GM23248 (cell line): ENCODE measurements around the gene PACSIN1. TPM values are rescaled to one million over a fixed set of nuclear protein-coding genes. Genes with fewer than 3 reads are reported as not detected.

ENCODE experiments used
- DNase-seq: peaks from one replicate; pipeline ENCODE4 v3.0.0-alpha.2; 2015
- H2AFZ ChIP-seq: fragments of 200-600 bp; sonication (generic); 2 replicates; pipeline ENCODE4 v1.6.1; 2016; ENCODE audit warnings: antibody characterized with exemption
- H3F3A ChIP-seq: fragments of 200-600 bp; sonication (generic); 2 replicates; pipeline ENCODE4 v1.6.1; 2016; ENCODE audit warnings: mild to moderate bottlenecking, antibody characterized with exemption, mixed run types; ENCODE audit not compliant: insufficient read depth
- H3K27ac ChIP-seq: fragments of 200-600 bp; sonication (generic); 2 replicates; pipeline ENCODE4 v1.5.1; 2016; ENCODE audit warnings: mild to moderate bottlenecking
- H3K27me3 ChIP-seq: fragments of 200-600 bp; sonication (generic); replicated peaks from 2 replicates; pipeline ENCODE4 v1.6.1; 2016; ENCODE audit warnings: mild to moderate bottlenecking; ENCODE audit not compliant: insufficient read depth
- H3K36me3 ChIP-seq: fragments of 200-600 bp; sonication (generic); 2 replicates; pipeline ENCODE4 v1.6.1; 2016; ENCODE audit warnings: low read depth, mild to moderate bottlenecking
- H3K4me1 ChIP-seq: fragments of 200-600 bp; sonication (generic); 2 replicates; pipeline ENCODE4 v1.6.1; 2016; ENCODE audit warnings: mild to moderate bottlenecking; ENCODE audit not compliant: insufficient read depth
- H3K4me2 ChIP-seq: fragments of 200-600 bp; sonication (generic); one replicate; pipeline ENCODE4 v1.6.1; 2016; ENCODE audit warnings: mild to moderate bottlenecking; ENCODE audit not compliant: unreplicated experiment
- H3K4me3 ChIP-seq: fragments of 200-600 bp; sonication (generic); 2 replicates; pipeline ENCODE4 v1.5.1; 2016; ENCODE audit warnings: mild to moderate bottlenecking
- H3K79me2 ChIP-seq: fragments of 200-600 bp; sonication (generic); 2 replicates; pipeline ENCODE4 v1.6.1; 2016; ENCODE audit warnings: mild to moderate bottlenecking; ENCODE audit not compliant: insufficient read depth
- H3K9ac ChIP-seq: fragments of 200-600 bp; sonication (generic); 2 replicates; pipeline ENCODE4 v1.6.1; 2016; ENCODE audit warnings: mild to moderate bottlenecking
- H3K9me2 ChIP-seq: fragments of 200-600 bp; sonication (generic); 2 replicates; pipeline ENCODE4 v1.6.1; 2016; ENCODE audit warnings: mixed run types, mild to moderate bottlenecking, moderate library complexity; ENCODE audit not compliant: insufficient read depth
- H3K9me3 ChIP-seq: fragments of 200-600 bp; sonication (generic); one replicate; pipeline ENCODE4 v1.6.1; 2017; ENCODE audit warnings: low read depth
- H4K20me1 ChIP-seq: fragments of 200-600 bp; sonication (generic); 2 replicates; pipeline ENCODE4 v1.6.0; 2016; ENCODE audit not compliant: insufficient read depth
- EZH2 ChIP-seq: fragments of 200-600 bp; sonication (generic); IDR thresholded peaks from 2 replicates; pipeline ENCODE4 v1.6.1; 2018; ENCODE audit warnings: antibody characterized with exemption, mild to moderate bottlenecking; ENCODE audit not compliant: insufficient read depth, poor library complexity, severe bottlenecking
- EZH2phosphoT487 ChIP-seq: fragments of 200-600 bp; sonication (generic); IDR thresholded peaks from 2 replicates; pipeline ENCODE4 v1.6.1; 2018; ENCODE audit warnings: antibody characterized with exemption, moderate library complexity, mild to moderate bottlenecking, low read depth; ENCODE audit not compliant: insufficient read depth
- WGBS, 2 experiments: methylation state at CpG; one replicate each; pipeline ENCODE4 v1.1.6; 2015 to 2017; ENCODE audit warnings: low lambda C conversion rate in 2 of 2, low coverage in 1 of 2; ENCODE audit errors: missing lambda C conversion rate in 2 of 2; 5-methylcytosine and 5-hydroxymethylcytosine counted together
- in situ Hi-C: fragments of 300-500 bp; cut with MboI; formaldehyde crosslinking; loops from 2 replicates; pipeline ENCODE4 v1.15.0; 2020
- polyA plus RNA-seq: library from polyadenylated mRNA; unstranded; fragments of >200 nt; fragmentation: Nextera tagmentation; extraction: Ambion mirVana; gene quantifications from 2 replicates; pipeline ENCODE4 v1.2.1, GENCODE V29; 2016
- total RNA-seq: library from RNA; depleted of rRNA; stranded (reverse); fragments of >200 nt; shearing (Covaris generic); gene quantifications from 2 replicates; pipeline ENCODE4 v1.2.3, GENCODE V29; 2014

PACSIN1 gene
- total and polyA plus RNA-seq, 2 experiments from 2014 or later = not detected

GRCh38 chr6:34436803-34437643 lies 28.9 kb upstream of the PACSIN1 start:
- H3K4me2 ChIP-seq = no peak overlapping the region
- H3K4me3 ChIP-seq = no peak overlapping the region
- DNase-seq = no peak
- H3F3A ChIP-seq = no peaks in the 10 kb centered on the region
- H3K27ac ChIP-seq = no peak overlapping the region
- no peaks in the 10 kb centered on the region for H3K36me3 ChIP-seq
- 79 to 80% methylated on average over 22 to 32 of the region's 38 CpGs for WGBS, 2 experiments
- no peak overlapping the region for H3K9ac ChIP-seq
- in situ Hi-C loops = no loop called here
- H3K4me1 ChIP-seq = no peaks in the 10 kb centered on the region
- H3K9me3 ChIP-seq = no peaks in the 10 kb centered on the region
- no peak overlapping the region for H2AFZ ChIP-seq
- H3K27me3 ChIP-seq = no peaks in the 10 kb centered on the region
- H3K9me2 ChIP-seq = no peaks in the 10 kb centered on the region
- H3K79me2 ChIP-seq = no peaks in the 10 kb centered on the region
- no peaks in the 10 kb centered on the region for H4K20me1 ChIP-seq
- no peak for TF ChIP-seq EZH2
- TF ChIP-seq EZH2phosphoT487 = no peak

GRCh38 chr6:34437644-34437970 lies 28.3 kb upstream of the PACSIN1 start:
- in situ Hi-C loops = no loop called here
- no peaks in the 10 kb centered on the region for H3K79me2 ChIP-seq
- no peaks in the 10 kb centered on the region for H3K36me3 ChIP-seq

GRCh38 chr6:34438705-34439104 lies 27.2 kb upstream of the PACSIN1 start:
- no peaks in the 10 kb centered on the region for H3K9me2 ChIP-seq
- 34 to 36% methylated on average over 4 of the region's 4 CpGs for WGBS, 2 experiments
- H4K20me1 ChIP-seq = no peaks in the 10 kb centered on the region
- no peaks in the 10 kb centered on the region for H3K27me3 ChIP-seq
- no peaks in the 10 kb centered on the region for H3F3A ChIP-seq
- no peaks in the 10 kb centered on the region for H3K79me2 ChIP-seq
- no peak overlapping the region for H3K4me3 ChIP-seq
- H3K36me3 ChIP-seq = no peaks in the 10 kb centered on the region
- H3K4me1 ChIP-seq = no peaks in the 10 kb centered on the region
- in situ Hi-C loops = no loop called here
- no peak overlapping the region for H3K9ac ChIP-seq
- H3K9me3 ChIP-seq = no peaks in the 10 kb centered on the region
- H2AFZ ChIP-seq = no peak overlapping the region
- no peak for TF ChIP-seq EZH2phosphoT487
- TF ChIP-seq EZH2 = no peak
- H3K4me2 ChIP-seq = no peak overlapping the region
- DNase-seq = no peak
- H3K27ac ChIP-seq = no peak overlapping the region

More at GRCh38 chr6:34437644-34437970, 28.3 kb upstream of the PACSIN1 start:
- WGBS, 2 experiments = 21 to 22% methylated on average over 1 of the region's 1 CpG
- DNase-seq = no peak
- Histone ChIP-seq H3K9me2 (no peaks in the 10 kb centered on the region), H3F3A (no peaks in the 10 kb centered on the region), H3K9me3 (no peaks in the 10 kb centered on the region), H3K27ac (no peak overlapping the region), H3K9ac (no peak overlapping the region), H3K4me3 (no peak overlapping the region), H3K4me2 (no peak overlapping the region), H3K4me1 (no peaks in the 10 kb centered on the region), H2AFZ (no peak overlapping the region), H4K20me1 (no peaks in the 10 kb centered on the region), H3K27me3 (no peaks in the 10 kb centered on the region)
- TF ChIP-seq EZH2 (no peak), EZH2phosphoT487 (no peak)

- H4K20me1 ChIP-seq = no peaks in the 10 kb centered on the region
- H3K36me3 ChIP-seq = no peaks in the 10 kb centered on the region
- H3K9me3 ChIP-seq = no peaks in the 10 kb centered on the region
- no peak overlapping the region for H3K4me2 ChIP-seq
- no peak overlapping the region for H3K9ac ChIP-seq
- H3K27ac ChIP-seq = no peak overlapping the region
- no peaks in the 10 kb centered on the region for H3F3A ChIP-seq
- no peaks in the 10 kb centered on the region for H3K9me2 ChIP-seq
- no peaks in the 10 kb centered on the region for H3K4me1 ChIP-seq
- TF ChIP-seq EZH2 (no peak), EZH2phosphoT487 (no peak)
- in situ Hi-C loops = no loop called here
- no peaks in the 10 kb centered on the region for H3K79me2 ChIP-seq
- WGBS, 2 experiments = 40 to 63% methylated on average over 2 to 3 of the region's 3 CpGs
- no peak overlapping the region for H3K4me3 ChIP-seq
- DNase-seq = no peak
- no peak overlapping the region for H2AFZ ChIP-seq
- H3K27me3 ChIP-seq = no peaks in the 10 kb centered on the region
Observed at GRCh38 chr6:34439442-34439841, 26.4 kb upstream of the PACSIN1 start.

- no peak for DNase-seq
- no peaks in the 10 kb centered on the region for H3K79me2 ChIP-seq
- H4K20me1 ChIP-seq = no peaks in the 10 kb centered on the region
- H2AFZ ChIP-seq = no peak overlapping the region
- in situ Hi-C loops = no loop called here
- H3K27ac ChIP-seq = no peak overlapping the region
- H3K9me3 ChIP-seq = no peaks in the 10 kb centered on the region
- H3K9ac ChIP-seq = no peak overlapping the region
- no peak overlapping the region for H3K4me3 ChIP-seq
- no peaks in the 10 kb centered on the region for H3K27me3 ChIP-seq
- H3K9me2 ChIP-seq = no peaks in the 10 kb centered on the region
- TF ChIP-seq EZH2 (no peak), EZH2phosphoT487 (no peak)
- H3K4me1 ChIP-seq = no peaks in the 10 kb centered on the region
- WGBS, 2 experiments = 34 to 38% methylated on average over 5 of the region's 5 CpGs
- H3F3A ChIP-seq = no peaks in the 10 kb centered on the region
- H3K4me2 ChIP-seq = no peak overlapping the region
- H3K36me3 ChIP-seq = no peaks in the 10 kb centered on the region
Observed at GRCh38 chr6:34441526-34441925, 24.4 kb upstream of the PACSIN1 start.
